ENCODE data around the gene WDFY3.

DNA sequence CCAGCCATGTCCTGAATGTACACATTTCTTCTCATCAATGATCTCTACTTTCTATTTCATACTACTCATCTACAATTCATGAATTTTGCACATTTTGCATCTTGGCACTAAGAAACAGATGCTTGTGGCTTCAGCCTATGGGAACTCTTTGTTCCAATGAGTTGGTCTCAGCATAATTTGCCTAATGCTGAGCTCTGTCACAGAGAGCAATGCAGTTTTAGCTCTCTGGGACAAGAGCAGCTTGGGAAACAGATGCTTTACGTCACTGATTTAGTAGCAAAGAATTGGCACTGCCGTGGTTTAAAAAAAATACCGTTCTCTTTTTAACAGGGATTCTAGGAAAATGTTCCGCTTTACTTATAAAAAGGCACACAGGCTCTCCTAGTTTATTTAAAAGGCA is 162.4 kb downstream of the WDFY3 start:
- TF ChIP-seq, protein P1, sequence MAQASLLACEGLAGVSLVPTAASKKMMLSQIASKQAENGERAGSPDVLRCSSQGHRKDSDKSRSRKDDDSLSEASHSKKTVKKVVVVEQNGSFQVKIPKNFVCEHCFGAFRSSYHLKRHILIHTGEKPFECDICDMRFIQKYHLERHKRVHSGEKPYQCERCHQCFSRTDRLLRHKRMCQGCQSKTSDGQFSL (CRISPR knock-in tag; IDR thresholded peaks at IDR 0.05) = no peak
- TF ChIP-seq ZSCAN22 (CRISPR knock-in tag; IDR thresholded peaks at IDR 0.05) (no peak), PHF8 (CRISPR knock-in tag; IDR thresholded peaks at IDR 0.05) (no peak), MXI1 (IDR thresholded peaks at IDR 0.05; ENCODE audit: borderline replicate concordance, low read depth, low read length) (no peak), RELA (CRISPR knock-in tag; IDR thresholded peaks at IDR 0.05) (no peak)
